MCF 10A (cell line): ENCODE measurements around the gene CCDC88C. TPM values are rescaled to one million over a fixed set of nuclear protein-coding genes. Genes with fewer than 3 reads are reported as not detected.
"Not testable (repeated sequence)": the region's sequence is repeated elsewhere in the genome, so short reads cannot be mapped to it uniquely, and the experiment has no call there.

Experiments
- BruUV-seq: library from RNA; stranded (reverse); fragments of 400-500 nt; replicated peaks from 2 replicates; lab custom pipeline; 2021; lab: Mats Ljungman, UMichigan
- CTCF ChIA-PET: fragments of 300-600 bp; sonication (Branson Sonifier 250); formaldehyde crosslinking; extraction: SDS; loops from one replicate; lab custom pipeline; 2021; ENCODE audit warnings: antibody characterized with exemption, inconsistent platforms; lab: Yijun Ruan, JAX
- POLR2A ChIA-PET: fragments of 300-600, 350-650 bp; sonication (Branson Sonifier 250); formaldehyde crosslinking; extraction: SDS; loops from one replicate; lab custom pipeline; 2020; ENCODE audit warnings: antibody characterized with exemption, inconsistent platforms; lab: Yijun Ruan, JAX
- DNase-seq: peaks from one replicate; pipeline ENCODE4 v3.0.0-alpha.2; 2018; ENCODE audit not compliant: unreplicated experiment
- H3K27ac Mint-ChIP-seq: one replicate; pipeline ENCODE4 v1.8.0; 2022; ENCODE audit warnings: mild to moderate bottlenecking, low read depth, mixed read lengths; ENCODE audit not compliant: unreplicated experiment
- H3K27me3 Mint-ChIP-seq: one replicate; pipeline ENCODE4 v1.8.0; 2022; ENCODE audit warnings: mixed read lengths; ENCODE audit not compliant: insufficient read depth, unreplicated experiment
- H3K36me3 Mint-ChIP-seq: one replicate; pipeline ENCODE4 v1.8.0; 2022; ENCODE audit warnings: mild to moderate bottlenecking, moderate library complexity, mixed read lengths; ENCODE audit not compliant: insufficient read depth, unreplicated experiment
- H3K4me1 Mint-ChIP-seq: one replicate; pipeline ENCODE4 v1.8.0; 2022; ENCODE audit warnings: mixed read lengths; ENCODE audit not compliant: insufficient read depth, unreplicated experiment
- H3K4me3 Mint-ChIP-seq: one replicate; pipeline ENCODE4 v1.8.0; 2022; ENCODE audit warnings: mild to moderate bottlenecking, moderate library complexity, mixed read lengths; ENCODE audit not compliant: unreplicated experiment
- H3K9me3 Mint-ChIP-seq: one replicate; pipeline ENCODE4 v1.8.0; 2022; ENCODE audit warnings: mixed read lengths; ENCODE audit not compliant: unreplicated experiment
- CTCF ChIP-seq: fragments of 200-600 bp; IDR thresholded peaks from one replicate; pipeline ENCODE4 v1.8.0; 2022; ENCODE audit warnings: antibody characterized with exemption, mild to moderate bottlenecking; ENCODE audit not compliant: unreplicated experiment
- intact Hi-C: fragments of 100-400 bp; cut with micrococcal nuclease; formaldehyde crosslinking; loops from 2 replicates; pipeline ENCODE4 v1.14.1; 2022
- total RNA-seq: library from RNA; stranded (reverse); gene quantifications from 2 replicates; pipeline ENCODE4 v1.2.3, GENCODE V29; 2022

The CCDC88C gene
- total RNA-seq, 1 experiment from 2014 or later, result 19.7 TPM

GRCh38 chr14:91453744-91454143 lies 36.1 kb upstream of the CCDC88C start:
- peaks cover 68% of the 10 kb centered on the region for H3K36me3 Mint-ChIP-seq
- H3K9me3 Mint-ChIP-seq, result no peaks in the 10 kb centered on the region
- TF ChIP-seq CTCF, result no peak
- intact Hi-C loops, result no loop called here
- peaks cover 3% of the 10 kb centered on the region for H3K4me1 Mint-ChIP-seq
- H3K27me3 Mint-ChIP-seq, result no peaks in the 10 kb centered on the region
- H3K27ac Mint-ChIP-seq, result no peak overlapping the region
- ChIA-PET CTCF (interaction anchor here (0.5 to 1.2 kb wide), 5 partner anchors 8 to 1065 kb away, joined by 3 to 5 read pairs (median 3); no protein-coding TSS in a partner anchor), POLR2A (interaction anchor here (2.0 kb wide), 1 partner anchor 9 kb away, joined by 6 read pairs; no protein-coding TSS in a partner anchor)
- DNase-seq, result no peak
- no peak overlapping the region for H3K4me3 Mint-ChIP-seq
- no TSS peak for BruUV-seq

GRCh38 chr14:91444335-91445020 lies 26.9 kb upstream of the CCDC88C start:
- no peak for DNase-seq
- BruUV-seq, result no TSS peak
- Mint-ChIP-seq H3K36me3 (no peaks in the 10 kb centered on the region), H3K27ac (no peak overlapping the region), H3K4me3 (no peak overlapping the region), H3K27me3 (peaks cover 41% of the 10 kb centered on the region), H3K4me1 (peaks cover 8% of the 10 kb centered on the region), H3K9me3 (peaks cover 30% of the 10 kb centered on the region)
- ChIA-PET CTCF (interaction anchor here (0.6 kb wide), 1 partner anchor 19 kb away, joined by 6 read pairs; no protein-coding TSS in a partner anchor), POLR2A (interaction anchor here (0.7 kb wide), 1 partner anchor 676 kb away, joined by 3 read pairs; no protein-coding TSS in a partner anchor)
- intact Hi-C loops, result no loop called here
- TF ChIP-seq CTCF, result no peak

- ChIA-PET POLR2A (no interaction called here), CTCF (no interaction called here)
- H3K4me1 Mint-ChIP-seq, result no peaks in the 10 kb centered on the region
- H3K36me3 Mint-ChIP-seq, result no peaks in the 10 kb centered on the region
- no peak for TF ChIP-seq CTCF
- no peak overlapping the region for H3K27ac Mint-ChIP-seq
- no TSS peak for BruUV-seq
- no peak overlapping the region for H3K4me3 Mint-ChIP-seq
- peaks cover 23% of the 10 kb centered on the region for H3K27me3 Mint-ChIP-seq
- no peak for DNase-seq
- H3K9me3 Mint-ChIP-seq, result peaks cover 13% of the 10 kb centered on the region
- intact Hi-C loops, result no loop called here
Measured at GRCh38 chr14:91439345-91439744, 21.7 kb upstream of the CCDC88C start.

GRCh38 chr14:91438845-91439244 lies 21.2 kb upstream of the CCDC88C start:
- H3K4me3 Mint-ChIP-seq, result no peak overlapping the region
- no peaks in the 10 kb centered on the region for H3K36me3 Mint-ChIP-seq
- no peak for TF ChIP-seq CTCF
- H3K4me1 Mint-ChIP-seq, result no peaks in the 10 kb centered on the region
- peaks cover 8% of the 10 kb centered on the region for H3K9me3 Mint-ChIP-seq
- H3K27me3 Mint-ChIP-seq, result peaks cover 18% of the 10 kb centered on the region
- POLR2A ChIA-PET, result no interaction called here
- intact Hi-C loops, result no loop called here
- CTCF ChIA-PET, result no interaction called here
- BruUV-seq, result no TSS peak
- no peak overlapping the region for H3K27ac Mint-ChIP-seq
- no peak for DNase-seq

GRCh38 chr14:91436266-91436665 lies 18.6 kb upstream of the CCDC88C start:
- H3K27ac Mint-ChIP-seq, H3K9me3 Mint-ChIP-seq, H3K4me3 Mint-ChIP-seq, CTCF ChIA-PET, intact Hi-C loops, BruUV-seq, H3K36me3 Mint-ChIP-seq, H3K4me1 Mint-ChIP-seq, POLR2A ChIA-PET, H3K27me3 Mint-ChIP-seq, DNase-seq: not testable (repeated sequence)
